LNCAP (cell line): Measurements from ENCODE around the gene DCHS1.

Experiments used
- CTCF ChIP-seq: fragments of 450-650 bp; IDR thresholded peaks from 2 replicates; pipeline ENCODE4 v1.5.1; 2017; ENCODE audit warnings: mild to moderate bottlenecking

The DCHS1 gene

GRCh38 chr11:6583584-6583983, 72.0 kb downstream of the DCHS1 start:
- TF ChIP-seq CTCF: no peak

DNA sequence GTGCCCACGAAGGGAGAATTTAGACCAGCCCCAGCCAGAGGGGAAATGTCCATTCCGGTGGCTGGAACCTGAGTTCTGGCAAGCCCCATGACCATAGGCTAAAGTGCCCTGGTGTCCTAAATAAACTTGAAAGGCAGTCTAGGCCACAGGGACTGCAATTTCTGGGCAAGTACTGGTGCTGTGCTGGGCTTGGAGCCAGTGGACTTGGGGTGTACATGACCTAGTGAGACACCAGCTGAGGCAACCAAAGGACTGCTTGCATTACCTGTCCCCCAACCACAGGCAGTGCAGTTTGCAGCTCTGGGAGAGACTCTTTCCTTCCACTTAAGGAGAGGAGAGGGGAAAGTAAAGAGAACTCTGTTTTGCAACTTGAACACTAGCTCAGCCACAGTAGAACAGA, 75.9 kb downstream of the DCHS1 start:
- no peak for TF ChIP-seq CTCF

DNA sequence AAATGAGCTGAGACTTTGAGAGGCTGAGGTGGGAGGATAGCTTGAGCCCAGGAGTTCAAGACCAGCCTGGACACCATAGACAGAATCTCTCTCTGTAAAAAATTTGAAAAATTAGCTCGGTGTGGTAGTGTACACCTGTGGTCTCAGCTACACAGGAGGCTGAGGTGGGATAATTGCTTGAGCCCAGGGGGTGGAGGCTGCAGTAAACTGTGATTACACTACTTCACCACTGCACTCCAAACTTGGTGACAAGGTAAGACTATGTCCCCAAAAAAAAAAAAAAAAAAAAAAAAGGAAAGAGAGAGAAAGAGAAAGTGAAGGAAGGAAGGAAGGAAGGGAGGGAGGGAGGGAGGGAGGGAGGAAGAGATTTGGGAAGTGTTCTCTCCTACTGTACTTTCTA, 77.5 kb downstream of the DCHS1 start:
- TF ChIP-seq CTCF: no peak

DNA sequence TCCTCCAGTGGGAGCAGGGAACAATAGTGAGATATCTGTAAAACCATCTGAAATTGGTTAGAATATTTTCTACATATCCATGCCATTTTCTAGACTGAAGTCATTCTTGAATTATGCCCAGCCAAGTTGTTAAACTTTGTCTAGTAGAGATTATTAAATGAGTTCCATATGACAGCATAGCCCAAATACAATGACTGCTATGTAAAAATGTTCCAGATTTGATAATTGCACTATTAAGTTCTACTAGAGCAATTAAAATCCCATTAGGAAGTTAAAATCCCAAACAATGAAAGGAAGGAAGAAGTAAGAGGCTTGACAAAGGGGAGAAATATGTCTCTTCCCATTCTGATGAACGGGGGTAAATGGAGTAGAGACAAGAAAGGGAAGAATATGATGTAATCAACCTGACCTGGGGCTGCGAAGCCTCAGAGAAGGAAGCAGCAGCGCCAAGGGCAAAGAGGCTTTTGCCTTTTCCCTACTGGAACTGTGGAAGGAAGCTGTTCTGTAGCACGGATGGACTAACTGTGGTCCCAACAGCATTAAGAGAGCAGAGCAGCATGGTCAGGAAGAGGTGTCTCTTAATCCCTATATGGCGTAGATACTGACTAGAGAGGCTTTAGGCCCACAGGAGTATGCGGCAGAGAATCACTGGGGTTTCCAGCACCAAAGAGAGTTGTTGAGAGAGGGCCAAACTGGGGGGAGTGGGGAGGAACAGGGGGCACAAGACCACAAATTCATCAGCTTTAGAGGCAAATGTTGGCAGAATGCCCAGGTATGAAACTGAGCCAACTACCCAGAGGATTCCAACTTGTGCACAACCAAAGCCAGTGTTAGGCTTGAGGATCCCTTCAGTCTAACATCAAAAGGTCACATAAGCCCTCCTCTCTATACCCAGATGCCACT, 78.9 kb downstream of the DCHS1 start:
- TF ChIP-seq CTCF: no peak

GRCh38 chr11:6574816-6575715, 80.5 kb downstream of the DCHS1 start:
- no peak for TF ChIP-seq CTCF

- no peak for TF ChIP-seq CTCF
These were observed 83.4 kb downstream of the DCHS1 start for GRCh38 chr11:6572215-6572614.

GRCh38 chr11:6571434-6572008, 84.1 kb downstream of the DCHS1 start:
- TF ChIP-seq CTCF: no peak
